OCI-LY3 (cell line): ENCODE data around the gene CDR2.

Experiments used
- H2AFZ ChIP-seq: fragments of 200-600, 300-600 bp; shearing (Covaris generic); 2 replicates; pipeline ENCODE4 v1.6.0; 2014; ENCODE audit warnings: antibody characterized with exemption, low read depth, low read length
- H3K27ac ChIP-seq: fragments of 200-600, 300-600 bp; sonication (generic); 2 replicates; pipeline ENCODE4 v1.5.1; 2014; ENCODE audit warnings: mild to moderate bottlenecking, low read length, moderate library complexity, mixed read lengths
- H3K27me3 ChIP-seq: fragments of 200-600, 300-600 bp; sonication (generic); 2 replicates; pipeline ENCODE4 v1.6.1; 2014; ENCODE audit warnings: low read depth, low read length, mixed read lengths
- H3K36me3 ChIP-seq: fragments of 200-600, 300-600 bp; sonication (generic); replicated peaks from 2 replicates; pipeline ENCODE3; 2014; ENCODE audit warnings: low read depth, low read length, mixed read lengths
- H3K4me1 ChIP-seq: fragments of 300-600, 200-600 bp; sonication (generic); 2 replicates; pipeline ENCODE4 v1.6.1; 2014; ENCODE audit warnings: low read length, mixed read lengths
- H3K4me2 ChIP-seq: fragments of 200-600, 300-600 bp; sonication (generic); 2 replicates; pipeline ENCODE4 v1.6.1; 2014; ENCODE audit warnings: low read length, mixed read lengths
- H3K4me3 ChIP-seq: fragments of 300-600, 200-600 bp; sonication (generic); 2 replicates; pipeline ENCODE4 v1.5.1; 2014; ENCODE audit warnings: antibody characterized with exemption, mild to moderate bottlenecking, low read length, moderate library complexity
- H3K79me2 ChIP-seq: fragments of 300-600, 200-600 bp; shearing (Covaris generic); 2 replicates; pipeline ENCODE4 v1.6.1; 2014; ENCODE audit warnings: mild to moderate bottlenecking, low read length, mixed read lengths
- H3K9ac ChIP-seq: fragments of 300-600, 200-600 bp; shearing (Covaris generic); 2 replicates; pipeline ENCODE4 v1.6.0; 2014; ENCODE audit warnings: mild to moderate bottlenecking, low read length, moderate library complexity
- H3K9me3 ChIP-seq: fragments of 200-600, 300-600 bp; shearing (Covaris generic); 2 replicates; pipeline ENCODE4 v1.6.1; 2014; ENCODE audit warnings: low read length, mixed read lengths; ENCODE audit not compliant: insufficient read depth
- H4K20me1 ChIP-seq: fragments of 200-600, 300-600 bp; sonication (generic); 2 replicates; pipeline ENCODE4 v1.6.1; 2016; ENCODE audit warnings: low read length, mixed read lengths; ENCODE audit not compliant: insufficient read depth
- CTCF ChIP-seq: fragments of 200-600, 300-600 bp; sonication (generic); IDR thresholded peaks from 2 replicates; pipeline ENCODE4 v1.5.1; 2014; ENCODE audit warnings: antibody characterized with exemption, low read length, low read depth
- EZH2phosphoT487 ChIP-seq: fragments of 200-600 bp; shearing (Covaris generic); IDR thresholded peaks from 2 replicates; pipeline ENCODE4 v1.6.1; 2018; ENCODE audit warnings: antibody characterized with exemption, mixed run types, low read depth

CDR2 gene

DNA sequence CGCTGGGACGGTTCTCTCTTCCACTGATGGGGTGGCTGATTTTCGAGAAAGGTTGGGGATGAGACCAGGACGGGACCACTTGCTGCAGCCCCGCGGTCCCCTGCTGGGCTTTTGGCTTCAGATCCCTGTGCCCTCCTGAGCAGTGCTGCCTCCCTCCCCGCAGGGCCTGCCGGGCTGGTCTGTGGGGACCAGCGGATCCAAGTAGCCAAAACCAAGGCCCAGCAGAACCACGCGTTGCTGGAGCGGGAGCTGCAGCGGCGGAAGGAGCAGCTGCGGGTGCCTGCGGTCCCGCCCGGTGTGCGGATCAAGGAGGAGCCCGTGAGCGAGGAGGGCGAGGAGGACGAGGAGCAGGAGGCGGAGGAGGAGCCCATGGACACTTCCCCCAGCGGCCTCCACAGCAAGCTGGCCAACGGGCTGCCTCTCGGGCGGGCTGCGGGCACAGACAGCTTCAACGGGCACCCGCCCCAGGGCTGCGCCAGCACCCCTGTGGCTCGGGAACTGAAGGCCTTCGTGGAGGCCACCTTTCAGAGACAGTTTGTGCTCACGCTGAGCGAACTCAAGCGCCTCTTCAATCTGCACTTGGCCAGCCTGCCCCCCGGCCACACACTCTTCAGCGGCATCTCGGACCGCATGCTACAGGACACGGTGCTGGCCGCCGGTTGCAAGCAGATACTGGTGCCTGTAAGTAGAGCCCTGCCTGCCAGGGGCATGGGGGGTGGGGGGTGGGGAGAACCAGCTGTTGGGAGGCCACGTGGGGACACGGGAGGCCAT is 48.6 kb downstream of the CDR2 start:
- Histone ChIP-seq H3K9ac (no peak overlapping the region), H3K4me1 (no peaks in the 10 kb centered on the region), H3K79me2 (peaks cover 15% of the 10 kb centered on the region; the same call in 1 of the 2 replicates), H2AFZ (no peak overlapping the region), H4K20me1 (peaks cover 6% of the 10 kb centered on the region; the same call in 1 of the 2 replicates), H3K4me3 (no peak overlapping the region), H3K36me3 (peaks cover 43% of the 10 kb centered on the region), H3K9me3 (no peaks in the 10 kb centered on the region), H3K4me2 (no peak overlapping the region), H3K27ac (no peak overlapping the region), H3K27me3 (no peaks in the 10 kb centered on the region)
- TF ChIP-seq CTCF (no peak), EZH2phosphoT487 (no peak)

DNA sequence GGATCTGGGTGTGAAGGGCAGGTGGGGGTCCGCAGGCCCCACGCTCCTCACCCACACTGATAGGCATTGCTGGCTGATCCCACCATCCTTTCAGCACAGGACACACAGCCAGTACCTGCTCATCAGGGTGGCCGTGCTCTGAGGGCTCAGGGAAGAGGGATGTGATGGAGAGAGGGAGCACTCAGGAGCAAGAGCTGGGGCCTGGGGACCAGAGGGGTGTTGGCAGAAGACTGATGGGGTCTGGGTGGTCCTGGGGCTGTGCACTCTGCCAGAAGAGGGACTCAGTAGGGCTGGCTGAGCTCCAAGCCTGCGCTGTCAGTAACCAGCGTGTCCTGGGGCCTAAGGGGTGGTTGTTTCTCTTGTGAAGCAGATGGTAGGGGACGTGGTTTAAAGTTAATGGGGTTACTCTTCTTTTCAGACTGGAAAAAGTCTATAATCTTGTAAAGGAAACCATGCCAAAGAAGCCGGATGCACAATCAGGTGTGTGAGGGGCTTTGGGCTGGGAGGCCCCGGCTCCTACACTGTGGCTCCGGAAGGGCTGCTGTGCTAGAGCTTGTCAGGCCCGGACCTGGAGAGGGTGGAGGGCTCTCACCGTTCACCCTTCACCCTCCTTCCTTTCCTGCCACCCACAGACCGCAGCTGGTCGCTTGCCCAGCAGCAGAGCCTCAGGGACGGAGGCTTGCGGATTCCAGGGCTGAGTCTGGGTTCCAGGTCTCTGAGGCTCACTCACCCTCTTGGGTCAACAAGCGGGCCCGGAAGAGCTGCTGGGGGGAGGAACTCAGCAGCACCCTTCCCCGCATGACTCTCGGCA is 49.4 kb downstream of the CDR2 start:
- no peaks in the 10 kb centered on the region for H3K9me3 ChIP-seq
- no peaks in the 10 kb centered on the region for H3K4me1 ChIP-seq
- no peak overlapping the region for H3K9ac ChIP-seq
- no peak overlapping the region for H3K4me2 ChIP-seq
- H4K20me1 ChIP-seq: peaks cover 6% of the 10 kb centered on the region; the same call in 1 of the 2 replicates
- TF ChIP-seq EZH2phosphoT487 (no peak), CTCF (no peak)
- H2AFZ ChIP-seq: no peak overlapping the region
- H3K27ac ChIP-seq: no peak overlapping the region
- H3K27me3 ChIP-seq: no peaks in the 10 kb centered on the region
- peaks cover 42% of the 10 kb centered on the region for H3K36me3 ChIP-seq
- H3K79me2 ChIP-seq: peaks cover 15% of the 10 kb centered on the region; the same call in 1 of the 2 replicates
- H3K4me3 ChIP-seq: no peak overlapping the region

DNA sequence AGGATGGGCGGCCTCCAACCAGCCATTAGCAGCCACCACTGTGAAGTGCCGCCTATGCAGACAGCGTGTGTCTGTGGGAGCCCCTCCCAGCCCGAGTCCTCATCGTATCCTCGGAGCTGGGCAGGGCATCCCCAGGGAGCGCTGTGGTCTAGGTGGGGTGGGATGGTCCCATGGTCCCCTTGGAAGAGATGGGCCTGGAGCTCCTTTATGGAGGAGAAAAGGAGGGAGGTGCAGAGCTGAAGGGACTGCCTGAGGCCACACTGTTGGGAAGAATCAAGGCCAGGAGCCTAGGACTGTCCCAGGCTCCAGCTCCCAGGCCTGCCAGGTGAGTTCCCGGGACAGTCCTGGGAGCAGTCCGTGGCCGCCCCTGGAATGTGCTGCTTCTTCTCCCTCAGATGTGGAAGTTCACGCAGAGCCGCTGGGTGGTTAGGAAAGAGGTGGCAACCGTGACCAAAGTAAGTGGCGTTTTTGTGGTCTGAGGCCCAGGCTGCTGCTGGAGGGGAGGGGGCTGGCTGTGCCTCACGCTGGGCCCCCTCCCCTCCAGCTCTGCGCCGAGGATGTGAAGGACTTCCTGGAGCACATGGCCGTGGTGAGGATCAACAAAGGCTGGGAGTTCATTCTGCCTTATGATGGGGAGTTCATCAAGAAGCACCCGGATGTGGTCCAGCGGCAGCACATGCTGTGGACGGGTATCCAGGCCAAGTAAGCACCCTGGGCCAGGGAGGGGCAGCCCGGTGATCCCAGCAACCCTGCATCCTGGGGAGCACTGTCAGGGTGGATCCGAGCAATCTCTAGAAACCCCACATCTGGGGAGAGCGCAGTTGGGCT is 50.2 kb downstream of the CDR2 start:
- Histone ChIP-seq H3K4me2 (no peak overlapping the region), H3K27me3 (no peaks in the 10 kb centered on the region), H3K36me3 (peaks cover 42% of the 10 kb centered on the region), H3K4me1 (no peaks in the 10 kb centered on the region), H3K9me3 (no peaks in the 10 kb centered on the region), H3K4me3 (no peak overlapping the region), H2AFZ (no peak overlapping the region), H3K27ac (no peak overlapping the region), H3K9ac (no peak overlapping the region), H4K20me1 (peaks cover 6% of the 10 kb centered on the region; the same call in 1 of the 2 replicates), H3K79me2 (peaks cover 15% of the 10 kb centered on the region; the same call in 1 of the 2 replicates)
- TF ChIP-seq EZH2phosphoT487 (no peak), CTCF (no peak)
